Activated T-helper 2 cell treated with anti-CD3 and anti-CD28 coated beads, Interferon-gamma antibody, Interleukin-2, Interleukin-4, amounts not matched to agents 10 μg/mL and 5 μg/mL and 100 μg/mL, durations not matched to agents 14 hours and 24 hours and 36 hours (primary cell): ENCODE measurements around the gene SORBS2. TPM values are rescaled to one million over a fixed set of nuclear protein-coding genes. Genes with fewer than 3 reads are reported as not detected.

Experiments
- DNase-seq: peaks from one replicate; pipeline ENCODE4 v3.0.0; 2021; ENCODE audit warnings: low spot score
- H3K27ac Mint-ChIP-seq: one replicate; pipeline ENCODE4 v1.8.0; 2021; ENCODE audit warnings: mixed read lengths
- H3K27me3 Mint-ChIP-seq: one replicate; pipeline ENCODE4 v1.8.0; 2021; ENCODE audit warnings: low read depth, mixed read lengths
- H3K36me3 Mint-ChIP-seq: one replicate; pipeline ENCODE4 v1.8.0; 2021; ENCODE audit warnings: low read depth, mixed read lengths
- H3K4me1 Mint-ChIP-seq: one replicate; pipeline ENCODE4 v1.8.0; 2021; ENCODE audit warnings: low read depth, mixed read lengths
- H3K4me3 Mint-ChIP-seq: one replicate; pipeline ENCODE4 v1.8.0; 2021; ENCODE audit warnings: low read depth, mild to moderate bottlenecking, moderate library complexity, mixed read lengths
- H3K9me3 Mint-ChIP-seq: one replicate; pipeline ENCODE4 v1.8.0; 2021; ENCODE audit warnings: mixed read lengths
- intact Hi-C: fragments of 100-400 bp; cut with micrococcal nuclease; formaldehyde crosslinking; loops from one replicate; pipeline ENCODE4 v1.15.1; 2023
- total RNA-seq: library from RNA; stranded (reverse); gene quantifications from 2 replicates; pipeline ENCODE4 v1.2.3, GENCODE V29; 2022

SORBS2 gene
- total RNA-seq, 1 donor from 2014 or later: not detected

DNA sequence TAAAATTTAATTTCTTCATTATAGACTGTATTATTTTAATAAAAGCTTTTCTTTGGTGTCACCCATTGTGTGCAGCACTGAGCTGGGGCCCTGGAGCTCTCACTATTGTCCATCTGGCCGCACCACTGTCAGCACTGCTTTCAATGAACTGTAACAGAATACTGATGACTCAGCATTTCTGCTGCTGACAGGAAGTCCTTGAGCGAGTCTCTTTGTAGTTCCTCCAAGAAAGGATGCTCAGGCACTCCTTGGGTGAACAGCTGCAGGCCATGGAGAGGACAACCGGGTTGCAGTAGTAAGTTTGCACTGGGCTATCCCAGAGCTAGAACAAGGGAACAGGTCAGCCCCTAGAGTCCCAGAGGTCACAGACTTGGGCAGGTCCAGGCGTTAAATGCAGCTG is 81.6 kb downstream of the SORBS2 start:
- intact Hi-C loops: no loop called here

DNA sequence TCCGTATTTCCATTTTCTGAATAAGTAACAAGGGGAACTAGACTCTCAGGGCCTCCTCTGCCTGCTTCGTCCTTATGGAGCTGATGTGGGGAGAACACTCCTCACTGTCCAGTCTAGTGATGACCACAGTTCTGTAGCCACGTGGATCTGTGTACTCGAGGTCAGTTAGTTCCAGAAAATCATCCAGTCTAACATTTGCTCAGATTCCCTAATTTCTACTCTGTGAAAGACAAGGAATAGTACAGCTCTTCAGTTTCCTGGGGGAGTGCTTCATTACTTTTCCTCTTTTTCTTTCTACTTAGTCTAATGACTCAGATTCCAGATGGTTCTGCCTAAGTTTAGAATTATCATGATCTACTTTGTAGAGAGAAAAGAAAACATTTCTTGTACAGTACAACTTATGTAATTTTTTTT is 82.6 kb downstream of the SORBS2 start:
- DNase-seq: no peak
- Mint-ChIP-seq H3K36me3 (no peaks in the 10 kb centered on the region), H3K4me1 (no peaks in the 10 kb centered on the region), H3K4me3 (no peak overlapping the region), H3K27me3 (peaks cover 5% of the 10 kb centered on the region), H3K27ac (no peak overlapping the region), H3K9me3 (no peaks in the 10 kb centered on the region)
- intact Hi-C loops: no loop called here

More for the DNA sequence above, 81.6 kb downstream of the SORBS2 start:
- Mint-ChIP-seq H3K4me3 (no peak overlapping the region), H3K27me3 (peaks cover 6% of the 10 kb centered on the region), H3K27ac (no peak overlapping the region), H3K36me3 (no peaks in the 10 kb centered on the region), H3K4me1 (no peaks in the 10 kb centered on the region), H3K9me3 (no peaks in the 10 kb centered on the region)
- no peak for DNase-seq

DNA sequence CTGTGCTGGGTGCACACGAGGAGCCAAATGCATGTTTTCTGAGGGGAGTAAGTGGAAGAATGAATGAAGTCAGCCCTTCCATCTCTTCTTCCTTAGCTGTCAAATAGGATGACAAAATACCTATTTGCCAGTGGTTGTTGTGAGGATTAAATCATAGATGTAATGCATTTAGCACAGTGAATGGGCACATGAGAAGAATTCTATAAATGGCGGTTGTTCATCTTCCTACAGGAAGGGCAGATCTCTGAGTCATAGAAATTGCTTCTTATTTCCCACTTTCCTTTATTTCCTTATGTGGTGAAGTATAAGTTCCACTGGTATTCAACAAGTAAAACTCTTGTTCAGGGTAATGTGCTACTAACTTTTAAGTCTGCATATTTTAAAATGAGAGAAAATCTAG is 83.1 kb downstream of the SORBS2 start:
- intact Hi-C loops: no loop called here

DNA sequence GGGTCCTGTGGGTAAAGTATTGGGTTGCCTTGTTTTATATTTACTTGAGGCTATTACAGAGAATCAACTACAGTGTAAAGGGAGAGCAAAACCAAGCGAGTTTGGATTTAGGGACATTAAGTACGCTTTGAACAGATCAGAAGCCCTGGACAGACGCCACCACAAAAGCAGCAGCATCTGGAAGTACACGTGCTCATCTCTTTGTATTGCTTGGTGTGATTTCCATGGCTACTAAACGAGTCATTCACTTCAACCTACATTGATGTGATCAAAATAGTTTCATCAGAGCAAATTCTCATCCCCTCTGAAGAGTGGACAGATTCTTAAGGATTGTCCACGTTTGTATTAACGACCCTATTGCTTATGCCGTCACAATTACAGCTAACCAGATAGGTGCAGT is 85.1 kb downstream of the SORBS2 start:
- intact Hi-C loops: no loop called here
- Mint-ChIP-seq H3K36me3 (no peaks in the 10 kb centered on the region), H3K4me1 (no peaks in the 10 kb centered on the region), H3K27me3 (peaks cover 5% of the 10 kb centered on the region), H3K9me3 (no peaks in the 10 kb centered on the region), H3K27ac (no peak overlapping the region), H3K4me3 (no peak overlapping the region)
- no peak for DNase-seq

More for the DNA sequence above, 83.1 kb downstream of the SORBS2 start:
- DNase-seq: no peak
- Mint-ChIP-seq H3K36me3 (no peaks in the 10 kb centered on the region), H3K4me3 (no peak overlapping the region), H3K27ac (no peak overlapping the region), H3K27me3 (peaks cover 5% of the 10 kb centered on the region), H3K9me3 (no peaks in the 10 kb centered on the region), H3K4me1 (no peaks in the 10 kb centered on the region)

DNA sequence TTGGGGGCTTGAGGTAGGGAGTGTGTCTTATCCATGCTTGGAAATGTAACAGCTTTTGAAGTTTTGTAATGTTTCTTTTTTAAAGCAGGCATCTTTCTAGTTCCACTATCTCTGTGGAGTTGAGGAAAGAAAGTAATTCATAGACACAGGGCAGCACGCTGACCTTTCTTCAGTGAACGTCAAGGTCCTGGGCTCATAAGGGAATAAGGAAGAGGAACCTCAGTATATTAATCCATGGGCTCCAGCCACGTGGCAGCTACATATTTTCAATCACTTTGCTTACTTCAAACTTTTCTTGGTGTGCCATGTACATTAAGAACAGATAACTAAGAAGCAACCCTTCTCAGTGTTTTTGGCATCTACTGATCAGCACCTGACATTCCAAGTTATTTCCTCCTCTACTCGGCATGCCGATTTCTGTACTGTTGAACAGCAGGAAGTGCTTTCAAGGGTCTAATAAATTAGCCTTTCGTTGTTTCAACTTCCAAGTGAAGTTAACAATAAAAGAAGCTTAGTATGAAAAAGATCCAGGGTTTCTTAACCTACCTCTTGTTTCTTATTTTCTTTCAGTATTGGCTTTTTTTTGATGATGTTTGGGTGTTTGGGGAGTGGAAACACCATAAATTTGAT is 88.2 kb downstream of the SORBS2 start:
- H3K27ac Mint-ChIP-seq: no peak overlapping the region
- no peak overlapping the region for H3K4me3 Mint-ChIP-seq
- H3K36me3 Mint-ChIP-seq: no peaks in the 10 kb centered on the region
- no peaks in the 10 kb centered on the region for H3K9me3 Mint-ChIP-seq
- no peak for DNase-seq
- H3K4me1 Mint-ChIP-seq: no peaks in the 10 kb centered on the region
- H3K27me3 Mint-ChIP-seq: peaks cover 5% of the 10 kb centered on the region
- intact Hi-C loops: no loop called here

DNA sequence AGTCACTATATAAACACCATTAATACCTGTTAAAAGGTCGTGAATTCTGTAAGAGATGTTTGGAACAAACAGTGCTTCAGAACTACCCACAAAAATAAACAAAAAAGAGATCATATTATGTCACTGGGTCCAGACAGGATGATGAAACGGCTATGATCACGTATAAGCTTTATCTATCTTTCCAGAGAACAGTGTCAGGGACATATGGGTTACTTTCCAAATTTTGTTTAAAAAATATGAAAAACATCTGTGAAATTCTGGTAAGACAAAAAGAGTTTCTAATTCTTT is 90.0 kb downstream of the SORBS2 start:
- Mint-ChIP-seq H3K9me3 (no peaks in the 10 kb centered on the region), H3K27ac (no peak overlapping the region), H3K4me1 (no peaks in the 10 kb centered on the region), H3K36me3 (no peaks in the 10 kb centered on the region), H3K27me3 (peaks cover 5% of the 10 kb centered on the region), H3K4me3 (no peak overlapping the region)
- intact Hi-C loops: no loop called here
- no peak for DNase-seq

DNA sequence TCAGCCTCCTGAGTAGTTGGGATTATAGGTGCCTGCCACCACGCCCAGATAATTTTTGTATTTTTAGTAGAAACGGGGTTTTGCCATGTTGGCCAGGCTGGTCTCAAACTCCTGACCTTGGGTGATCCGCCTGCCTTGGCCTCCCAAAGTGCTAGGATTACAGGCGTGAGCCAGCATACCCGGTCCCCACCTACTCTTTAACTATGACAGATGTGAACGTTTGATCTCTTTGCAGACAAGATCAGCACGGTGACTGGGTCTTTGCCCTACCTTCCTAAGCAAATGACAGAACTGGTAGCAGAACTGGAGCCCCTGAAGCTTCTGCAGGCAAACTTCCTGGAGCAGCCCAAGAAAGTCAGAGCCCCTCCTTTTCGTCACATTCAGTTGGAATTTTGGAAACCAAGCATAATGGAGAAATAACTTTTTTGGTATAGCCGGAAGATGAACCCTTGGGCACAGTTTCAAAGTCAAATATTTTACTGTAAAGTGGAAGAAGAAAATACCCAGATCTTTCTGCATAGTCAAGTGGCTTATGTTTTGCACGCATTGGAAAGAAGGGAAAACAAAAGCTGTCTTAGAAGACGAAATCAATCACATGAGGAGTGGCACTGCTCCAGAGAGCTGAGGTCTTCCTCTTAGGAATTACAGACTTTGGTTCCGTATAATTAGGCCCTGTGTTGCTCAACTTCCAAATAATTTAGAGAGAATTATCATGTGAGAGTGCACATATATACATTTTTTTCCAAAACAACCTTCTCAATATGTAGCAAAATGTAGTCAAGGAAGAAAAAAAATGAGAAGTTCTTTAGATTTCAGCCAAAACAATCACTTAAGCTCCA is 90.6 kb downstream of the SORBS2 start:
- Mint-ChIP-seq H3K9me3 (no peaks in the 10 kb centered on the region), H3K27ac (no peak overlapping the region), H3K27me3 (peaks cover 5% of the 10 kb centered on the region), H3K4me1 (no peaks in the 10 kb centered on the region), H3K36me3 (no peaks in the 10 kb centered on the region), H3K4me3 (no peak overlapping the region)
- no peak for DNase-seq
- intact Hi-C loops: no loop called here

DNA sequence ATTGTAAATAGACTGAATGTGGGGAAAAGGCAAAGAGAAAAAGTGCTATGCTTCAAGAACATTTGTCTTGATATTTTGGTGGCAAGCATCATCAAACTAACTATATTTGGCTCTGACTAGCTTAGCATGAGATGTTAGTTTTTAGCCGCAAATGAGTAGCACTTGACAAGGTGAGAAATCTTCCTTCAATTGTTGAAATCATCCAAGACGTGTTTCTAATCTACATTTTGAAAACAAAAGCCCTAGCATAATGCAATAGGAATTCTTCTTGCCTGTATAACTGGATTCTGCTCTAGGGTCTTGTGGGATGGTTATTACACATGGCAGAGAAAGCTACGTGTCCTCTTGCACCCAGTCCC is 92.5 kb downstream of the SORBS2 start:
- H3K36me3 Mint-ChIP-seq: no peaks in the 10 kb centered on the region
- no peak overlapping the region for H3K4me3 Mint-ChIP-seq
- no peak overlapping the region for H3K27ac Mint-ChIP-seq
- no peaks in the 10 kb centered on the region for H3K9me3 Mint-ChIP-seq
- no peaks in the 10 kb centered on the region for H3K4me1 Mint-ChIP-seq
- DNase-seq: no peak
- H3K27me3 Mint-ChIP-seq: no peaks in the 10 kb centered on the region
- intact Hi-C loops: no loop called here

DNA sequence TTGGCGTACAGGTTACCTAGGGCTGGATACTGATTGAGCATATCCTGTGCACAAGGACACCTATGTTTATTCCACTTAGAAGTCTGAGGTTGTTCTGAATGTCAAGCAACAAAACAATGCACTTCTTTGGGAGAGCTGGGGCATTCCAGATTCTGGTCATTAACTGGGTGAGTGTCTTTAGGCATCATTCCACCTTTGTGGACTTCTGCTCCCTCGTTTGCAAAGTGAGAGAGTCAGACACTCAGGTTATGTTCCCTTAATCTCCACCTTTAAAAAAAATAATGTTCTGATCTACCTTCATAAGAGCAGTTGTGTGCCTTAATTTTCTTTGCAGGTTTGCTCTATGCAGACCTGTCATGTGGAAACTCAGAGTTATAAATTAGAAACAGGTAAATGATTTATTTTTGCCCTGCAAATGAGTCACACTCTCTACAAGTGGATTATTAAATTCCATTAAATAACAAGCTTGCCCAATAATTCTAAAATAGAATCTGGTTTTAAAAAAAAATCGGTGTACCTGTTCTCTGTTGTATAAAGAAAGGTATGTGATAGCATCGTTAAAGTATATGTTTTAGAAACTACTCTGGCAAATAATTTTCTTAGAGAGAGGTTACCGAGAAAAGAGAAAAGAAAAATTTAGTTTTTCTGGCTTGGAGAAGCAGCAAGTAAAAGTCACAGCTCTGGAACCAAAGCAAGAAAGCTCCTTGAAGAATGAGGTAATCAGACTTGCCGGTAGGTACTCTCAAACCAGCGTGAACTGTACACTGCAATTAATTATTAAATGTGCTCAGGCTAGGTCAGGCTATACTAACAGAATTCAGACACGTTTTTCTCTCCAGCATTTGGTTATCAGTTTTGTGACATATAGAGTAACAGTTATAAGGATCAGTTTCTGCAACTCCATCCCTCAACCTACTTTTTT is 93.2 kb downstream of the SORBS2 start:
- Mint-ChIP-seq H3K4me3 (no peak overlapping the region), H3K4me1 (no peaks in the 10 kb centered on the region), H3K36me3 (no peaks in the 10 kb centered on the region), H3K27ac (no peak overlapping the region), H3K9me3 (no peaks in the 10 kb centered on the region), H3K27me3 (no peaks in the 10 kb centered on the region)
- DNase-seq: no peak
- intact Hi-C loops: no loop called here

DNA sequence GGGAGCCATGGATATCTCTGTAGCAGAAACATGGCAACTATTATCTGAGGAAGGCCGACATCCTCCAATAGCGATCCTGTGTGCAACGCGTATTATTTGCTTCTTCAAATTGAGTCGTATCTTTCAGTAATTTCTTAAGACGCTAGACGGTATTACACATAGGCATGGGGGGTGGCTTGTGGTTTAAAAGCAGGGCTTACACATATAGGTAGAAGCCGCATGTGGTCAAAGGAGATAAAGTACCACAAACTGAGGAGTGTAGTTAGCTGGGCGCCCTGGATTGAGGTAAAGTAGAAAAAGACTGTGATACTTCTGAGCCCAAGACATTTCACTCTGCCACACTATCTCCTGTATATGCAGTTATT is 94.6 kb downstream of the SORBS2 start:
- Mint-ChIP-seq H3K36me3 (no peaks in the 10 kb centered on the region), H3K27ac (no peak overlapping the region), H3K27me3 (no peaks in the 10 kb centered on the region), H3K9me3 (no peaks in the 10 kb centered on the region), H3K4me3 (no peak overlapping the region), H3K4me1 (no peaks in the 10 kb centered on the region)
- no peak for DNase-seq
- intact Hi-C loops: no loop called here

DNA sequence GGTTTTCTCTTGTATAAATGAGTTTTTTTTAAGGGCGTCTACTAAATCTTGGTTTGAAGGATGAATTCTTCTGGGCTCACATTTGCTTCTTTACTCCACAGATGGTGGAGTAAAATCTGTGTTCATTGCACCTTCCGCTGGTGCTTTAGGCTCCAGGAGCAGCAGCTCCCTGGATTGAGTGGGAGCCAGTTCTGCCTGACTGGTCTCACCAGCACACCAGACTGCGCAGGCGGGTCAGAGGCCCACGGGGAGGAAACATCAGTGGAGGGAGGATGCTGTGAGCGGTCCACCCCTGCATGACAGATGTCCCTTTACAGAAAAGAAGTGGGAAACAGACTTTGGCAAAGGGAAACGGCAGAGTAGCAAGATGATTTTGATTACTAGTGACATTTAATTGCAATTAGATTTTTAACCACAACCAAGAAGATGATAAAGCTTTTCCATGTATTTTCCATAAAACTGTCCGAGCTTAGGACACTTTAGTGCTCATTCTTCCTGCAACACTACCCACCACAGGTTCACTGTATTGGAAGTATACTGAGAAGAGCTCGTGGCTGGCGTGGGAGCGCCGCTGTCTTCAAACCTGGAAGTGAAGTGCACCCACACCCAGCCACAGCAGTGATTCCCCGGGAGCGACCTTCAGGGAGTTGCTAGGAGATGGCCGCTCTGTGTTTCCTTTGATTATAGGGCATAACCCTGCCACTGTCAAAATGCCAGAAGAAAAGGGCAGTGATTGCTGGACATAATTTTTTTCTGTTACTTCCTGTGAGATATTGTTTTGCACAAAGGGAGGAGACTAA is 95.2 kb downstream of the SORBS2 start:
- intact Hi-C loops: no loop called here
- Mint-ChIP-seq H3K27ac (no peak overlapping the region), H3K4me3 (no peak overlapping the region), H3K4me1 (no peaks in the 10 kb centered on the region), H3K27me3 (no peaks in the 10 kb centered on the region), H3K36me3 (no peaks in the 10 kb centered on the region), H3K9me3 (no peaks in the 10 kb centered on the region)
- no peak for DNase-seq

DNA sequence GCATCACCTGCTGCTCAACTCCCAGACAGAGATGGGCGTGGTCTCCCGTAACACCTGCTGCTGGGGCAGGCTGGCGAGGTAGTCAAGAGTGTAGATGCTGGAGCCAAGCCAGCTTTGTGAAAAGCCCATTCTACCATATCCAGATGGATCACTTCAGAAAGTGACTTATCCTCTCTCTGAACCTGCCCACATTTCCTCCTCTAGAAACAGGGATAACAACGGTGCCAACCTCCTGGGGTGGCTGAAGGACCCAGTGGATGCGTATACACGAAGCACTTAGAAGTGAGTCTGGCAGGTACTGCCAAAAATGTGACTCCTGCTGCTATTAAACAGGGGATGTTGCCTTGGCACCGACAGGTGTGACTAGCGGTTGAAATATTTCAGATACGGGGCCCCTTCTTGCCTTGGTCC is 95.8 kb downstream of the SORBS2 start:
- Mint-ChIP-seq H3K27ac (no peak overlapping the region), H3K4me1 (no peaks in the 10 kb centered on the region), H3K27me3 (no peaks in the 10 kb centered on the region), H3K9me3 (no peaks in the 10 kb centered on the region), H3K4me3 (no peak overlapping the region), H3K36me3 (no peaks in the 10 kb centered on the region)
- DNase-seq: no peak
- intact Hi-C loops: no loop called here
